Measurements from ENCODE around the gene IPCEF1.

Gene IPCEF1

DNA sequence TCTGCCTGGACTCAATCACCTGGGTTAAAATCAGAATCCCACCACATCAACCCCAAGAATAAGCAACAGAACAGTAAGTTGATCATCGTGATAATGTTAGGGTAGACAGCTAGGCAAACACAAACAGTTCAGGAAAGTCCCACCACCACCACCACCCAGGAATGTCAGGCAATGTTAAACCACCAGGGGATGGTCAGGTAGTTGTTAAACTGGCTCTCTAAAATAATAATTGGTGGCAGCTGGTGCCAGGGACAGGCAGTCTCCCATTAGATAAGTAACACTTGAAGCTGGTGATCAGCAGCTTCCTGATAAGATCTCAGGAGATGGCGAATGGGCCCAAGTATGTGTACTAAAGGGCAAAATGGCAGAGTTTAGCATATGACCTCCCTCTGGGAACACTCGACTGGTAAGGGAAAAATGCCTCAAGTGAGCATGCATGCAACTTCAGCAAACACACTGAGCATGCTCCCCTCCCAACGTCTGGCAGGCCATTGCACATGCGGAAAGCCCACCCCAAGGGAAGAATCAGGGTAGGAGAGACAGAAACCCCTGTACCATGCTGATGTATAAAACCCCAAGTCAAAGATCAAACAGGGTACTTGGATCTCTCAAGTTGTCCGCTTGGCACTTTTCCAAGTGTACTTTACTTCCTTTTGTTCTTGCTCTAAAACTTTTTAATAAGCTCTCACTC, 66.6 kb downstream of the IPCEF1 start:
- Histone ChIP-seq H3K27me3 (ENCODE audit: control insufficient read depth, insufficient read depth, low read length) (no peaks in the 10 kb centered on the region), H3K36me3 (ENCODE audit: insufficient read depth, low read length) (no peaks in the 10 kb centered on the region), H3K9me3 (replicated peaks; ENCODE audit: low read length) (no peaks in the 10 kb centered on the region), H3K4me2 (ENCODE audit: low read length) (no peak overlapping the region), H3K9ac (ENCODE audit: low read depth, low read length) (no peak overlapping the region), H3K4me1 (ENCODE audit: control insufficient read depth, insufficient read depth, low read length) (peaks cover 12% of the 10 kb centered on the region), H3K4me3 (ENCODE audit: low read length) (no peak overlapping the region)

DNA sequence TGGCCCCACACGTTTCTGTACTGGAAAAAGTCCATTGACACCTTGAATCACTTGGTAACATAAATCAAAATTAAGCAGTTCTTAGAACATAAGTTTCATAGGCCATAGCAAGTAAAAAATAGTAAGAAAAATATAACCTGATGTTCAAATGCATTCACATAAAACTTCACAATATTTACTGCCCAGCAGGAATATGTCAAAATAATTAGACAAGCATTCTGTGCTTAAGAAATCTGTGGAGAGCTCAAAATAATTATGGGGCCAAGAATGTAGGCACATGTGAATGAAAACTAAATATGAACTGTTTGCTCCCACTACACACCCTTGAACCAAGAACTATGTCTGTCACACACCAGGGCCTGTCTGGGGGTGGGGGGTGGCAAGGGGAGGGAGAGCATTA, 70.8 kb downstream of the IPCEF1 start:
- H3K36me3 ChIP-seq (ENCODE audit: insufficient read depth, low read length), result no peaks in the 10 kb centered on the region
- no peaks in the 10 kb centered on the region for H3K27me3 ChIP-seq (ENCODE audit: control insufficient read depth, insufficient read depth, low read length)
- no peaks in the 10 kb centered on the region for H3K9me3 ChIP-seq (replicated peaks; ENCODE audit: low read length)
- H3K4me3 ChIP-seq (ENCODE audit: low read length), result no peak overlapping the region
- H3K4me1 ChIP-seq (ENCODE audit: control insufficient read depth, insufficient read depth, low read length), result no peaks in the 10 kb centered on the region
- H3K9ac ChIP-seq (ENCODE audit: low read depth, low read length), result no peak overlapping the region
- H3K4me2 ChIP-seq (ENCODE audit: low read length), result no peak overlapping the region

DNA sequence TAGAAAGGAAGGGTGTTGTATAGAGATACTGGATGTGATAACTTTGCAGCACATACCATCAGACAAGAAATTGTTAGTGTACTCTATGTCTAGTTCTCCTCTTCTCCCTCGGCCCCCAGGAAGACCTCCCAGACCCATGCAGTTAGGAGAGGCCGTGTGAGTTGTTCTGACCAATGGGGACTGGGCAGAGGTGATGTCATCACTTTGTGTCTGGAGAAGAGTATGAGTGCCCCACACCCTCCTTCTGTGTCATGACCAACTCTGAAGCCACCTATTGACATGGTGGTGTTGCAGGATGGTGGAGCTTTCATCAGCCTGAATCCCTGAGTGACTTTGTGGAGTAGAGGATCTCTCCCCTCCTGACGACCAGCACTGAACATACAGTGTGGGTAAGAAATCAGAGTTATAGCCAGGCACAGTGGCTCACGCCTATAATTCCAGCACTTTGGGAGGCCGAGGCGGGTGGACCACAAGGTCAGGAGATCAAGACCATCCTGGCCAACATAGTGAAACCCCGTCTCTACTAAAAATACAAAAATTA, 72.2 kb downstream of the IPCEF1 start:
- no peak overlapping the region for H3K4me3 ChIP-seq (ENCODE audit: low read length)
- no peaks in the 10 kb centered on the region for H3K4me1 ChIP-seq (ENCODE audit: control insufficient read depth, insufficient read depth, low read length)
- H3K27me3 ChIP-seq (ENCODE audit: control insufficient read depth, insufficient read depth, low read length), result no peaks in the 10 kb centered on the region
- no peaks in the 10 kb centered on the region for H3K36me3 ChIP-seq (ENCODE audit: insufficient read depth, low read length)
- H3K9ac ChIP-seq (ENCODE audit: low read depth, low read length), result no peak overlapping the region
- H3K9me3 ChIP-seq (replicated peaks; ENCODE audit: low read length), result no peaks in the 10 kb centered on the region
- H3K4me2 ChIP-seq (ENCODE audit: low read length), result no peak overlapping the region

- Histone ChIP-seq H3K36me3 (ENCODE audit: insufficient read depth, low read length) (no peaks in the 10 kb centered on the region), H3K4me1 (ENCODE audit: control insufficient read depth, insufficient read depth, low read length) (no peaks in the 10 kb centered on the region), H3K27me3 (ENCODE audit: control insufficient read depth, insufficient read depth, low read length) (no peaks in the 10 kb centered on the region), H3K9me3 (replicated peaks; ENCODE audit: low read length) (no peaks in the 10 kb centered on the region), H3K9ac (ENCODE audit: low read depth, low read length) (no peak overlapping the region), H3K4me2 (ENCODE audit: low read length) (no peak overlapping the region), H3K4me3 (ENCODE audit: low read length) (no peak overlapping the region)
These were observed 76.1 kb downstream of the IPCEF1 start for GRCh38 chr6:154280521-154280920.

DNA sequence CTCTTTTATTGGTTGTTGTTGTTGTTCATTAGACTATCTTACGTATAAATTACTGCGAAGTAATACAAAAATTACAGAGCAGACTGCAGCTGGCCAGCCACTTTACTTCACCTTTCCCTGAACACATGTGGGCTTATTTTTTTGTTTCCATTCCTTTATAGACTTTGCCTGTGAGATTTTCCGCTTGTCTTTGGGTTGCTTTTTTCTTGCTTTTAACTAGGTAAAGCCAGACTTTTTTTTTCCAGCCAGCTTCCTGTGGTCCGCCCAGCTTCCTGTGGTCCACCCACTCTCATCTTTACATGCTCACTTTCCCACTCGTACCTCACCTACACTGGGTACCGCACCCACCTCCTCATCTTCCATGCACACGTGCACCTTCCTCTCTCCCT, 79.0 kb downstream of the IPCEF1 start:
- Histone ChIP-seq H3K4me2 (ENCODE audit: low read length) (no peak overlapping the region), H3K9ac (ENCODE audit: low read depth, low read length) (no peak overlapping the region), H3K4me3 (ENCODE audit: low read length) (no peak overlapping the region), H3K36me3 (ENCODE audit: insufficient read depth, low read length) (no peaks in the 10 kb centered on the region), H3K27me3 (ENCODE audit: control insufficient read depth, insufficient read depth, low read length) (no peaks in the 10 kb centered on the region), H3K4me1 (ENCODE audit: control insufficient read depth, insufficient read depth, low read length) (no peaks in the 10 kb centered on the region), H3K9me3 (replicated peaks; ENCODE audit: low read length) (no peaks in the 10 kb centered on the region)

- Histone ChIP-seq H3K9ac (ENCODE audit: low read depth, low read length) (no peak overlapping the region), H3K4me3 (ENCODE audit: low read length) (no peak overlapping the region), H3K9me3 (replicated peaks; ENCODE audit: low read length) (no peaks in the 10 kb centered on the region), H3K27me3 (ENCODE audit: control insufficient read depth, insufficient read depth, low read length) (no peaks in the 10 kb centered on the region), H3K4me2 (ENCODE audit: low read length) (no peak overlapping the region), H3K4me1 (ENCODE audit: control insufficient read depth, insufficient read depth, low read length) (no peaks in the 10 kb centered on the region), H3K36me3 (ENCODE audit: insufficient read depth, low read length) (no peaks in the 10 kb centered on the region)
These were observed 79.6 kb downstream of the IPCEF1 start for GRCh38 chr6:154276810-154277628.

- H3K9me3 ChIP-seq (replicated peaks; ENCODE audit: low read length), result no peaks in the 10 kb centered on the region
- no peaks in the 10 kb centered on the region for H3K27me3 ChIP-seq (ENCODE audit: control insufficient read depth, insufficient read depth, low read length)
- H3K4me3 ChIP-seq (ENCODE audit: low read length), result no peak overlapping the region
- no peaks in the 10 kb centered on the region for H3K36me3 ChIP-seq (ENCODE audit: insufficient read depth, low read length)
- H3K4me2 ChIP-seq (ENCODE audit: low read length), result no peak overlapping the region
- no peaks in the 10 kb centered on the region for H3K4me1 ChIP-seq (ENCODE audit: control insufficient read depth, insufficient read depth, low read length)
- H3K9ac ChIP-seq (ENCODE audit: low read depth, low read length), result no peak overlapping the region
These were observed 82.4 kb downstream of the IPCEF1 start for GRCh38 chr6:154274168-154274567.

GRCh38 chr6:154268486-154268885, 88.1 kb downstream of the IPCEF1 start:
- H3K9ac ChIP-seq (ENCODE audit: low read depth, low read length), result no peak overlapping the region
- H3K36me3 ChIP-seq (ENCODE audit: insufficient read depth, low read length), result no peaks in the 10 kb centered on the region
- no peaks in the 10 kb centered on the region for H3K4me1 ChIP-seq (ENCODE audit: control insufficient read depth, insufficient read depth, low read length)
- no peaks in the 10 kb centered on the region for H3K9me3 ChIP-seq (replicated peaks; ENCODE audit: low read length)
- no peak overlapping the region for H3K4me3 ChIP-seq (ENCODE audit: low read length)
- peaks cover 3% of the 10 kb centered on the region for H3K27me3 ChIP-seq (ENCODE audit: control insufficient read depth, insufficient read depth, low read length)
- no peak overlapping the region for H3K4me2 ChIP-seq (ENCODE audit: low read length)

DNA sequence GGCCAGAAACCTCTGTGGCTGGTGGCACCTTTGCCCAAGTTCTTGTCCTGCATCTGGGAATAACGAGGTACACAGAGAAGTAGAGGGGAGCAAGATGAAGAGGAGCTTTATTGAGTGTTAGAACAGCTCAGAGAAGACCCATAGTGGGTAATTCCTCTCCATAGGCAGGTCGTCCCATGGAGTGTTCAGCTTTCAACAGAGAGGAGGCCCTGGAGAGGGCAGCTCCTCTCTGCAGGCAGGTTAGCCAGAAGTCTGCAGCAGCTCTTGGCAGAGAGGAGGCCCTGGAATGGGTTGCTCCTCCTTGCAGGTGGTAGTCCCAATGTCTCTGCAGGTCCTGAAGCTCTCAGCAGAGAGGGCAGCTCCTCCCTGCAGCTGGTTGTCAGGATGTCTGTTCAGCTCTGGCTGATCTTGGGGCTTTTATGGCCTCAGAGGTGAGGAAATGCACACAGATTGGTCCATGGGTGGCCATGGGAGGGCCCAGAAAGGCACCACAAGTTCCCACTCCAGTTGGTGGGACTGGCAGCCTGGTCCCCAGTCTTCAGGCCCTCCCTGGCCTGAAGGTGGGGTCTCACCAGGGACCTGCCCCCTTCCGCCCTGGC, 89.0 kb downstream of the IPCEF1 start:
- Histone ChIP-seq H3K4me2 (ENCODE audit: low read length) (no peak overlapping the region), H3K36me3 (ENCODE audit: insufficient read depth, low read length) (no peaks in the 10 kb centered on the region), H3K9ac (ENCODE audit: low read depth, low read length) (no peak overlapping the region), H3K9me3 (replicated peaks; ENCODE audit: low read length) (no peaks in the 10 kb centered on the region), H3K27me3 (ENCODE audit: control insufficient read depth, insufficient read depth, low read length) (peaks cover 3% of the 10 kb centered on the region), H3K4me1 (ENCODE audit: control insufficient read depth, insufficient read depth, low read length) (no peaks in the 10 kb centered on the region), H3K4me3 (ENCODE audit: low read length) (no peak overlapping the region)

DNA sequence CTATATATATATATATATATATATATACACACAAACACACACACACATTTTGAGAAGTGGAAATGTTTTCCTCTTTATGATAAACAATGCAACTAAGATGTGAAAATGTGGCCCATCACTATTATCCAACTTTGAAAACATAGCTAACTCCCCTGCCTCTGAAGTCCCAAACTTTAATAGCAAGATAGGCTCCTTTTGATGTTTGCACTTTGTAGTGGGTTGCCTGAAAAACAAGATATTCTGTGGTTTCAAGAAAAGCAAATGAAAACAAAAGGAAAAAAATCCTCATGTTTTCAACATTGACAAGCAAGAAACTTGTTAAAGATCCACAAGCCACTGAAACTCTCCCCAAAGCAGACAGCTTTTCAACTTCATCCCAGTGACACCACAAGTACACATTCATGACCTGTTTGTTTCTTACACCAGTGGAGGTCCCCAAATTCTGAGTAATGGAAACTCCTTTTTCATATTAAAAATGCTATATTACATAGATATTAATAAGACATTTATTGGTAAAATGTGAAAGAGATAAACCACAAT, 90.0 kb downstream of the IPCEF1 start:
- no peak overlapping the region for H3K9ac ChIP-seq (ENCODE audit: low read depth, low read length)
- no peaks in the 10 kb centered on the region for H3K4me1 ChIP-seq (ENCODE audit: control insufficient read depth, insufficient read depth, low read length)
- H3K4me2 ChIP-seq (ENCODE audit: low read length), result no peak overlapping the region
- no peaks in the 10 kb centered on the region for H3K36me3 ChIP-seq (ENCODE audit: insufficient read depth, low read length)
- no peak overlapping the region for H3K4me3 ChIP-seq (ENCODE audit: low read length)
- H3K27me3 ChIP-seq (ENCODE audit: control insufficient read depth, insufficient read depth, low read length), result peaks cover 3% of the 10 kb centered on the region
- H3K9me3 ChIP-seq (replicated peaks; ENCODE audit: low read length), result no peaks in the 10 kb centered on the region

- Histone ChIP-seq H3K27me3 (ENCODE audit: control insufficient read depth, insufficient read depth, low read length) (peaks cover 3% of the 10 kb centered on the region), H3K9me3 (replicated peaks; ENCODE audit: low read length) (no peaks in the 10 kb centered on the region), H3K4me3 (ENCODE audit: low read length) (no peak overlapping the region), H3K4me2 (ENCODE audit: low read length) (no peak overlapping the region), H3K4me1 (ENCODE audit: control insufficient read depth, insufficient read depth, low read length) (no peaks in the 10 kb centered on the region), H3K36me3 (ENCODE audit: insufficient read depth, low read length) (no peaks in the 10 kb centered on the region), H3K9ac (ENCODE audit: low read depth, low read length) (no peak overlapping the region)
These were observed 94.8 kb downstream of the IPCEF1 start for GRCh38 chr6:154261688-154262397.

All from skeletal muscle satellite cell (primary cell).